Measurements from ENCODE around the gene KRT79. TPM values are rescaled to one million over a fixed set of nuclear protein-coding genes. Genes with fewer than 3 reads are reported as not detected.
A peak's percentile ranks its signal among the peaks of the same experiment; 100 is the strongest.

Gene KRT79
- total and polyA plus RNA-seq, 3 experiments from 2014 or later = not detected

GRCh38 chr12:52836042-52836466 lies 1.9 kb upstream of the KRT79 start:
- Mint-ChIP-seq H3K27me3 (peaks cover 16 to 30% of the 10 kb centered on the region in 2 donors), H3K4me1 (peaks cover 7 to 20% (median 9%) of the 10 kb centered on the region in 3 donors), H3K36me3 (no peaks in the 10 kb centered on the region), H3K4me3 (no peak overlapping the region), H3K27ac (peak overlapping the region in 5 of 8 donors; percentile 1 to 84 (median 35)), H3K9me3 (no peaks in the 10 kb centered on the region)
- peak in 3 of 5 donors; percentile 4 to 58 (median 21) for DNase-seq
- Histone ChIP-seq H3K4me3 (ENCODE audit: low read length) (no peak overlapping the region), H3K4me1 (ENCODE audit: insufficient read depth, low read length) (peaks cover 12% of the 10 kb centered on the region), H3K36me3 (ENCODE audit: insufficient read depth, low read length) (no peaks in the 10 kb centered on the region), H3K27ac (ENCODE audit: low read depth, low read length) (no peak overlapping the region), H3K9me3 (ENCODE audit: low read length) (no peaks in the 10 kb centered on the region), H3K27me3 (ENCODE audit: insufficient read depth, low read length, poor library complexity, severe bottlenecking) (no peaks in the 10 kb centered on the region)
- ChIA-PET CTCF (interaction anchor here (1.2 kb wide), 1 partner anchor 274 kb away, joined by 3 read pairs; no protein-coding TSS in a partner anchor), POLR2A (no interaction called here)

GRCh38 chr12:52835271-52836041 lies 1.3 kb upstream of the KRT79 start:
- H3K36me3 ChIP-seq (ENCODE audit: insufficient read depth, low read length) = no peaks in the 10 kb centered on the region
- ChIA-PET POLR2A (no interaction called here), CTCF (interaction anchor here (1.2 kb wide), 1 partner anchor 273 kb away, joined by 3 read pairs; no protein-coding TSS in a partner anchor)
- Mint-ChIP-seq H3K4me1 (peaks cover 7 to 20% (median 9%) of the 10 kb centered on the region in 3 donors), H3K27ac (peak overlapping the region in 3 of 8 donors; percentile 12 to 68 (median 35)), H3K36me3 (no peaks in the 10 kb centered on the region), H3K4me3 (no peak overlapping the region), H3K9me3 (no peaks in the 10 kb centered on the region), H3K27me3 (peaks cover 16 to 30% of the 10 kb centered on the region in 2 donors)
- H3K27ac ChIP-seq (ENCODE audit: low read depth, low read length) = no peak overlapping the region
- peaks cover 12% of the 10 kb centered on the region for H3K4me1 ChIP-seq (ENCODE audit: insufficient read depth, low read length)
- no peaks in the 10 kb centered on the region for H3K27me3 ChIP-seq (ENCODE audit: insufficient read depth, low read length, poor library complexity, severe bottlenecking)
- H3K9me3 ChIP-seq (ENCODE audit: low read length) = no peaks in the 10 kb centered on the region
- DNase-seq = no peak
- H3K4me3 ChIP-seq (ENCODE audit: low read length) = no peak overlapping the region

GRCh38 chr12:52834727-52835001 lies 553 bp upstream of the KRT79 start:
- Histone ChIP-seq H3K4me1 (ENCODE audit: insufficient read depth, low read length) (peaks cover 12% of the 10 kb centered on the region), H3K27me3 (ENCODE audit: insufficient read depth, low read length, poor library complexity, severe bottlenecking) (no peaks in the 10 kb centered on the region), H3K27ac (ENCODE audit: low read depth, low read length) (no peak overlapping the region), H3K9me3 (ENCODE audit: low read length) (no peaks in the 10 kb centered on the region), H3K4me3 (ENCODE audit: low read length) (no peak overlapping the region), H3K36me3 (ENCODE audit: insufficient read depth, low read length) (no peaks in the 10 kb centered on the region)
- POLR2A ChIA-PET = no interaction called here
- CTCF ChIA-PET = no interaction called here
- no peak overlapping the region for H3K4me3 Mint-ChIP-seq
- no peaks in the 10 kb centered on the region for H3K9me3 Mint-ChIP-seq
- H3K27ac Mint-ChIP-seq = no peak overlapping the region
- peaks cover 15 to 30% of the 10 kb centered on the region in 2 donors for H3K27me3 Mint-ChIP-seq
- no peaks in the 10 kb centered on the region for H3K36me3 Mint-ChIP-seq
- peaks cover 7 to 20% (median 9%) of the 10 kb centered on the region in 3 donors for H3K4me1 Mint-ChIP-seq
- DNase-seq = no peak

GRCh38 chr12:52832985-52833905 lies 866 bp downstream of the KRT79 start:
- POLR2A ChIA-PET = interaction anchor here (0.6 kb wide), 1 partner anchor 368 kb away, joined by 4 read pairs; no protein-coding TSS in a partner anchor
- DNase-seq = no peak

GRCh38 chr12:52832451-52832850 lies 1.7 kb downstream of the KRT79 start:
- Mint-ChIP-seq H3K27ac (no peak overlapping the region), H3K36me3 (no peaks in the 10 kb centered on the region), H3K4me1 (peaks cover 7 to 20% (median 9%) of the 10 kb centered on the region in 3 donors), H3K9me3 (no peaks in the 10 kb centered on the region), H3K4me3 (no peak overlapping the region), H3K27me3 (peaks cover 7 to 11% of the 10 kb centered on the region in 2 donors)
- POLR2A ChIA-PET = interaction anchor here (0.6 kb wide), 1 partner anchor 368 kb away, joined by 4 read pairs; no protein-coding TSS in a partner anchor
- no peak for DNase-seq
- Histone ChIP-seq H3K27me3 (ENCODE audit: insufficient read depth, low read length, poor library complexity, severe bottlenecking) (no peaks in the 10 kb centered on the region), H3K9me3 (ENCODE audit: low read length) (no peaks in the 10 kb centered on the region), H3K27ac (ENCODE audit: low read depth, low read length) (no peak overlapping the region), H3K4me1 (ENCODE audit: insufficient read depth, low read length) (peaks cover 12% of the 10 kb centered on the region), H3K4me3 (ENCODE audit: low read length) (no peak overlapping the region), H3K36me3 (ENCODE audit: insufficient read depth, low read length) (no peaks in the 10 kb centered on the region)
- CTCF ChIA-PET = interaction anchor here (1.7 kb wide), 1 partner anchor 47 kb away, joined by 4 read pairs; no protein-coding TSS in a partner anchor

More at GRCh38 chr12:52832985-52833905, 866 bp downstream of the KRT79 start:
- Mint-ChIP-seq H3K9me3 (no peaks in the 10 kb centered on the region), H3K27me3 (peaks cover 7 to 19% of the 10 kb centered on the region in 2 donors), H3K4me1 (peaks cover 7 to 20% (median 9%) of the 10 kb centered on the region in 3 donors), H3K4me3 (no peak overlapping the region), H3K27ac (peak overlapping the region in 1 of 8 donors; percentile 57), H3K36me3 (no peaks in the 10 kb centered on the region)
- Histone ChIP-seq H3K36me3 (ENCODE audit: insufficient read depth, low read length) (no peaks in the 10 kb centered on the region), H3K4me1 (ENCODE audit: insufficient read depth, low read length) (peaks cover 12% of the 10 kb centered on the region), H3K27me3 (ENCODE audit: insufficient read depth, low read length, poor library complexity, severe bottlenecking) (no peaks in the 10 kb centered on the region), H3K9me3 (ENCODE audit: low read length) (no peaks in the 10 kb centered on the region), H3K4me3 (ENCODE audit: low read length) (no peak overlapping the region), H3K27ac (ENCODE audit: low read depth, low read length) (no peak overlapping the region)
- CTCF ChIA-PET = interaction anchor here (1.7 kb wide), 1 partner anchor 46 kb away, joined by 4 read pairs; no protein-coding TSS in a partner anchor

GRCh38 chr12:52831251-52831650 lies 2.9 kb downstream of the KRT79 start:
- no peaks in the 10 kb centered on the region for H3K36me3 ChIP-seq (ENCODE audit: insufficient read depth, low read length)
- no peak overlapping the region for H3K27ac Mint-ChIP-seq
- no peak overlapping the region for H3K27ac ChIP-seq (ENCODE audit: low read depth, low read length)
- peaks cover 0 to 3% of the 10 kb centered on the region in 2 donors for H3K27me3 Mint-ChIP-seq
- ChIA-PET CTCF (no interaction called here), POLR2A (no interaction called here)
- no peaks in the 10 kb centered on the region for H3K36me3 Mint-ChIP-seq
- H3K4me1 Mint-ChIP-seq = peaks cover 5 to 11% (median 6%) of the 10 kb centered on the region in 3 donors
- no peak for DNase-seq
- H3K9me3 ChIP-seq (ENCODE audit: low read length) = no peaks in the 10 kb centered on the region
- H3K4me1 ChIP-seq (ENCODE audit: insufficient read depth, low read length) = peaks cover 7% of the 10 kb centered on the region
- H3K4me3 ChIP-seq (ENCODE audit: low read length) = no peak overlapping the region
- H3K9me3 Mint-ChIP-seq = no peaks in the 10 kb centered on the region
- no peaks in the 10 kb centered on the region for H3K27me3 ChIP-seq (ENCODE audit: insufficient read depth, low read length, poor library complexity, severe bottlenecking)
- no peak overlapping the region for H3K4me3 Mint-ChIP-seq

GRCh38 chr12:52829986-52830770 lies 3.9 kb downstream of the KRT79 start:
- Histone ChIP-seq H3K27me3 (ENCODE audit: insufficient read depth, low read length, poor library complexity, severe bottlenecking) (no peaks in the 10 kb centered on the region), H3K4me1 (ENCODE audit: insufficient read depth, low read length) (no peaks in the 10 kb centered on the region), H3K36me3 (ENCODE audit: insufficient read depth, low read length) (no peaks in the 10 kb centered on the region), H3K9me3 (ENCODE audit: low read length) (no peaks in the 10 kb centered on the region), H3K27ac (ENCODE audit: low read depth, low read length) (no peak overlapping the region), H3K4me3 (ENCODE audit: low read length) (no peak overlapping the region)
- no peaks in the 10 kb centered on the region for H3K9me3 Mint-ChIP-seq
- no peaks in the 10 kb centered on the region for H3K36me3 Mint-ChIP-seq
- H3K27ac Mint-ChIP-seq = peak overlapping the region in 1 of 8 donors; percentile 40
- no peak for DNase-seq
- H3K27me3 Mint-ChIP-seq = peaks cover 0 to 4% of the 10 kb centered on the region in 2 donors
- peaks cover 0 to under 1% (median 0%) of the 10 kb centered on the region in 3 donors for H3K4me1 Mint-ChIP-seq
- ChIA-PET CTCF (no interaction called here), POLR2A (no interaction called here)
- H3K4me3 Mint-ChIP-seq = no peak overlapping the region

Measured in CD8-positive, alpha-beta memory T cell (primary cell).